Body of pancreas (tissue), 4 donors: ENCODE results near the gene GNB1L. TPM values are rescaled to one million over a fixed set of nuclear protein-coding genes. Genes with fewer than 3 reads are reported as not detected.

ENCODE experiments used
- ATAC-seq: fragments of 150-250 bp; one replicate; pipeline ENCODE4 v1.9.1; 2016
- DNase-seq, 4 donors: peaks; one replicate each; pipeline ENCODE4 v3.0.0-alpha.2; 2019
- H3K27ac ChIP-seq, 4 donors: fragments of 200-600 bp; sonication (generic); 1 replicate in 3 of 4; 2 replicates in 1 of 4; pipeline versions ENCODE4 v1.5.1 to v1.6.1; 2016 to 2019; ENCODE audit warnings: mild to moderate bottlenecking in 1 of 4, mixed read lengths in 1 of 4, moderate library complexity in 1 of 4
- H3K27me3 ChIP-seq, 2 donors: fragments of 200-600 bp; sonication (generic); one replicate each; pipeline ENCODE4 v1.6.0; 2016; ENCODE audit warnings: mild to moderate bottlenecking in 1 of 2
- H3K36me3 ChIP-seq, 2 donors: fragments of 200-600 bp; sonication (generic); replicated peaks in 1 of 2; 2 replicates each; pipeline ENCODE4 v1.5.1; 2016; ENCODE audit warnings: low read depth in 2 of 2; ENCODE audit not compliant: insufficient read depth in 1 of 2
- H3K4me1 ChIP-seq: fragments of 200-600 bp; sonication (generic); one replicate; pipeline ENCODE4 v1.6.0; 2016
- H3K4me3 ChIP-seq, 2 donors: fragments of 200-600 bp; sonication (generic); 1 replicate in 1 of 2; 2 replicates in 1 of 2; pipeline ENCODE4 v1.5.1; 2016 to 2019
- H3K9me3 ChIP-seq, 3 donors: fragments of 200-600 bp; sonication (generic); 1 replicate in 2 of 3; 2 replicates in 1 of 3; pipeline ENCODE4 v1.5.1; 2016
- CTCF ChIP-seq, 7 experiments: fragments of 450-650 bp in 4 of 7; fragments of 200-600 bp in 3 of 7; sonication (generic) in 3 of 7; IDR thresholded peaks; one replicate each; pipeline ENCODE4 v1.5.1; 2016 to 2019; ENCODE audit warnings: antibody characterized with exemption in 7 of 7
- POLR2A ChIP-seq, 3 donors: fragments of 450-650 bp; IDR thresholded peaks; one replicate each; pipeline ENCODE4 v1.6.1; 2016; ENCODE audit warnings: antibody characterized with exemption in 3 of 3, mild to moderate bottlenecking in 2 of 3
- WGBS, 2 donors: methylation state at CpG; one replicate each; pipeline ENCODE4 v1.1.5; 2017; 5-methylcytosine and 5-hydroxymethylcytosine counted together
- intact Hi-C: fragments of 100-400 bp; cut with DNase I; formaldehyde crosslinking; loops from one replicate; pipeline ENCODE4 v1.15.1; 2023
- total RNA-seq, 2 donors: library from RNA; depleted of rRNA; stranded (reverse); fragments of >200 nt; gene quantifications; one replicate each; pipeline ENCODE4 v1.1.0, GENCODE V29; 2016

The GNB1L gene
- total RNA-seq, 2 donors from 2014 or later = 1.3 to 3.3 TPM

GRCh38 chr22:19873960-19874306, 19.3 kb upstream of the GNB1L start:
- DNase-seq = peak in 1 of 4 donors; percentile 6
- Histone ChIP-seq H3K27me3 (no peaks in the 10 kb centered on the region), H3K4me1 (peaks cover 36% of the 10 kb centered on the region), H3K4me3 (no peak overlapping the region), H3K27ac (peak overlapping the region in 1 of 4 donors; percentile 46), H3K9me3 (no peaks in the 10 kb centered on the region), H3K36me3 (no peaks in the 10 kb centered on the region)
- 81 to 87% methylated on average over 6 to 7 of the region's 7 CpGs for WGBS, 2 donors
- no peak for TF ChIP-seq POLR2A (IDR thresholded peaks at IDR 0.05)
- no peak for TF ChIP-seq CTCF (IDR thresholded peaks at IDR 0.05)
- no peak for ATAC-seq
- intact Hi-C loops = no loop called here

GRCh38 chr22:19873138-19873959, 18.7 kb upstream of the GNB1L start:
- Histone ChIP-seq H3K4me1 (peaks cover 36% of the 10 kb centered on the region), H3K27me3 (no peaks in the 10 kb centered on the region), H3K36me3 (no peaks in the 10 kb centered on the region), H3K4me3 (no peak overlapping the region), H3K9me3 (no peaks in the 10 kb centered on the region), H3K27ac (peak overlapping the region in 1 of 4 donors; percentile 46)
- DNase-seq = peak; percentile 1 to 37 (median 20)
- TF ChIP-seq POLR2A (IDR thresholded peaks at IDR 0.05) (no peak), CTCF (IDR thresholded peaks at IDR 0.05) (no peak)
- peak; percentile 16 for ATAC-seq
- 72 to 74% methylated on average over 24 to 27 of the region's 27 CpGs for WGBS, 2 donors
- intact Hi-C loops = no loop called here

GRCh38 chr22:19872779-19873137, 18.1 kb upstream of the GNB1L start:
- Histone ChIP-seq H3K27me3 (no peaks in the 10 kb centered on the region), H3K9me3 (no peaks in the 10 kb centered on the region), H3K4me3 (no peak overlapping the region), H3K27ac (peak overlapping the region in 1 of 4 donors; percentile 46), H3K36me3 (no peaks in the 10 kb centered on the region), H3K4me1 (peaks cover 36% of the 10 kb centered on the region)
- WGBS, 2 donors = 20 to 21% methylated on average over 2 to 7 of the region's 7 CpGs
- ATAC-seq = peak; percentile 40
- peak; percentile 33 to 71 (median 54) for DNase-seq
- intact Hi-C loops = no loop called here
- TF ChIP-seq CTCF (IDR thresholded peaks at IDR 0.05) = no peak
- TF ChIP-seq POLR2A (IDR thresholded peaks at IDR 0.05) = no peak

- no peaks in the 10 kb centered on the region for H3K9me3 ChIP-seq
- intact Hi-C loops = no loop called here
- H3K27ac ChIP-seq = peak overlapping the region in 1 of 4 donors; percentile 46
- no peak for ATAC-seq
- peaks cover 36% of the 10 kb centered on the region for H3K4me1 ChIP-seq
- 85% methylated on average over 15 of the region's 16 CpGs; no CpG with 5 or more reads in 1 of the 2 donors for WGBS, 2 donors
- TF ChIP-seq CTCF (IDR thresholded peaks at IDR 0.05) (no peak), POLR2A (IDR thresholded peaks at IDR 0.05) (no peak)
- H3K4me3 ChIP-seq = no peak overlapping the region
- no peaks in the 10 kb centered on the region for H3K36me3 ChIP-seq
- H3K27me3 ChIP-seq = no peaks in the 10 kb centered on the region
- DNase-seq = peak in 2 of 4 donors; percentile 1 to 12
Observed at GRCh38 chr22:19871845-19872778, 17.4 kb upstream of the GNB1L start.
